Activated CD4-positive, alpha-beta T cell treated with anti-CD3 and anti-CD28 coated beads, Interleukin-2, amount 50 U/mL, for 4 hours (primary cell): ENCODE measurements around the gene LSMEM2.

Experiments used
- DNase-seq, 2 experiments: peaks; one replicate each; pipeline ENCODE4 v3.0.0-alpha.2; 2020

LSMEM2 gene

GRCh38 chr3:50324351-50325112 is 45.6 kb downstream of the LSMEM2 start:
- peak; percentile 46 to 55 for DNase-seq

- DNase-seq: no peak
Observed at GRCh38 chr3:50325113-50325480, 46.2 kb downstream of the LSMEM2 start.

GRCh38 chr3:50325497-50326181 is 46.8 kb downstream of the LSMEM2 start:
- no peak for DNase-seq

- no peak for DNase-seq
Observed at GRCh38 chr3:50326182-50326541, 47.3 kb downstream of the LSMEM2 start.

GRCh38 chr3:50327129-50327528 is 48.2 kb downstream of the LSMEM2 start:
- DNase-seq: no peak

GRCh38 chr3:50327943-50328691 is 49.2 kb downstream of the LSMEM2 start, which contains the start of gene TUSC2:
Gene TUSC2 (minus strand): TSS chr3:50328223. CDS start chr3:50328099, 124 bp downstream.
- DNase-seq: peak; percentile 92 to 93

- no peak for DNase-seq
Observed at GRCh38 chr3:50330330-50330729, 51.4 kb downstream of the LSMEM2 start.

- DNase-seq: no peak
Observed at GRCh38 chr3:50331364-50331907, 52.5 kb downstream of the LSMEM2 start.

- no peak for DNase-seq
Observed at GRCh38 chr3:50333744-50334328, 54.9 kb downstream of the LSMEM2 start.

- DNase-seq: no peak
Observed at GRCh38 chr3:50334339-50335075, 55.6 kb downstream of the LSMEM2 start.

GRCh38 chr3:50336452-50337174 is 57.7 kb downstream of the LSMEM2 start:
- DNase-seq: peak; percentile 37 to 44

GRCh38 chr3:50337175-50337861 is 58.4 kb downstream of the LSMEM2 start:
- peak; percentile 90 to 92 for DNase-seq
